Endodermal cell (in vitro differentiated cells): ENCODE data around the gene CTAGE8. TPM values are rescaled to one million over a fixed set of nuclear protein-coding genes. Genes with fewer than 3 reads are reported as not detected.
"Not testable (repeated sequence)": the region's sequence is repeated elsewhere in the genome, so short reads cannot be mapped to it uniquely, and the experiment has no call there.

Experiments
- DNase-seq: peaks from one replicate; pipeline ENCODE4 v3.0.0-alpha.2; 2017
- H3K27ac ChIP-seq: 2 replicates; pipeline ENCODE4 v1.5.1; 2013; ENCODE audit warnings: mild to moderate bottlenecking, low read depth, low read length, moderate library complexity
- H3K27me3 ChIP-seq: 2 replicates; pipeline ENCODE4 v1.6.1; 2013; ENCODE audit warnings: mild to moderate bottlenecking, low read length, moderate library complexity; ENCODE audit not compliant: insufficient read depth, control insufficient read depth, poor library complexity, severe bottlenecking
- H3K36me3 ChIP-seq: 2 replicates; pipeline ENCODE4 v1.7.0; 2013; ENCODE audit warnings: mild to moderate bottlenecking, low read length, moderate library complexity; ENCODE audit not compliant: control insufficient read depth, insufficient read depth
- H3K4me1 ChIP-seq: one replicate; pipeline ENCODE4 v1.7.0; 2013; ENCODE audit warnings: low read length; ENCODE audit not compliant: control insufficient read depth, insufficient read depth
- H3K4me3 ChIP-seq: 2 replicates; pipeline ENCODE4 v1.5.1; 2013; ENCODE audit warnings: mild to moderate bottlenecking, low read length, moderate library complexity
- H3K9ac ChIP-seq: 2 replicates; pipeline ENCODE4 v1.6.1; 2013; ENCODE audit warnings: mild to moderate bottlenecking, low read length, moderate library complexity; ENCODE audit not compliant: poor library complexity, severe bottlenecking; ENCODE audit errors: extremely low read depth
- H3K9me3 ChIP-seq: 2 replicates; pipeline ENCODE4 v1.6.1; 2013; ENCODE audit warnings: mild to moderate bottlenecking, low read length, moderate library complexity; ENCODE audit not compliant: control insufficient read depth
- H3K27ac Mint-ChIP-seq: 2 replicates; pipeline ENCODE4 v1.8.0; 2020; ENCODE audit warnings: mixed read lengths
- H3K27me3 Mint-ChIP-seq: 2 replicates; pipeline ENCODE4 v1.8.0; 2021; ENCODE audit warnings: mild to moderate bottlenecking, mixed read lengths; ENCODE audit not compliant: insufficient read depth
- H3K36me3 Mint-ChIP-seq: 2 replicates; pipeline ENCODE4 v1.8.0; 2020; ENCODE audit warnings: low read depth, mixed read lengths
- H3K4me1 Mint-ChIP-seq: 2 replicates; pipeline ENCODE4 v1.8.0; 2020; ENCODE audit warnings: mixed read lengths
- H3K4me3 Mint-ChIP-seq: 2 replicates; pipeline ENCODE4 v1.8.0; 2020; ENCODE audit warnings: mild to moderate bottlenecking, moderate library complexity, mixed read lengths
- H3K9me3 Mint-ChIP-seq: 2 replicates; pipeline ENCODE4 v1.8.0; 2020; ENCODE audit warnings: mild to moderate bottlenecking, mixed read lengths
- WGBS, 2 experiments: methylation state at CpG; one replicate each; pipeline versions ENCODE4 v1.1.5 to v1.1.7; 2013; ENCODE audit warnings: missing lambda C conversion rate in 2 of 2, mixed read lengths in 1 of 2; ENCODE audit not compliant: insufficient coverage in 1 of 2, insufficient read length in 1 of 2; 5-methylcytosine and 5-hydroxymethylcytosine counted together
- long read RNA-seq, 4 experiments: library from polyadenylated mRNA in 2 of 4; library from RNA in 1 of 4; library from capped mRNA in 1 of 4; stranded (forward) in 3 of 4; unstranded in 1 of 4; transcript quantifications; one replicate each; pipeline ENCODE4 v2.0.0, GENCODE V29; 2020 to 2021; ENCODE audit warnings: inconsistent platforms in 1 of 4
- polyA plus RNA-seq, 2 experiments: library from polyadenylated mRNA; stranded (reverse); fragments of 50-300 nt; gene quantifications; one replicate each; pipeline ENCODE4 v1.2.3, GENCODE V29; 2013
- total RNA-seq, 2 donors: library from RNA; stranded (reverse); fragmentation: NEBNext Ultra II Directional in 1 of 2; extraction: Animal tissue kit (Norgen Biotek cat#: 25700) in 1 of 2; gene quantifications; 2 replicates in 1 of 2; 3 replicates in 1 of 2; pipeline ENCODE4 v1.2.1, GENCODE V29; 2021

The CTAGE8 gene
- 1 to 10 TPM in 1 of 2 donors, not detected in 1; 8.4 TPM for total RNA-seq
- polyA plus RNA-seq (2013, experiment 1 of 2) = 0.39 TPM
- 0.17 TPM for polyA plus RNA-seq (2013, experiment 2 of 2)
- long read RNA-seq, experiment 1 = 0 reads
- long read RNA-seq, experiment 2 = 0 reads
- long read RNA-seq, experiment 3, partial matches to known transcripts = 0 of 1 reads
- long read RNA-seq, experiment 3, other reads (novel, unspliced or antisense) = 0 of 1 reads
- long read RNA-seq, experiment 4 = 0 reads

- not testable (repeated sequence) for H3K27ac ChIP-seq, H3K4me1 ChIP-seq, H3K4me3 Mint-ChIP-seq, H3K4me1 Mint-ChIP-seq, DNase-seq, H3K36me3 ChIP-seq, H3K9ac ChIP-seq, H3K36me3 Mint-ChIP-seq, H3K27me3 Mint-ChIP-seq, H3K27ac Mint-ChIP-seq, H3K27me3 ChIP-seq, H3K4me3 ChIP-seq, H3K9me3 ChIP-seq, H3K9me3 Mint-ChIP-seq
- no CpG with 5 or more reads among the region's 19 CpGs for WGBS, 2 experiments
These were observed at the start of gene CTAGE8 for GRCh38 chr7:144269188-144269587. Gene CTAGE8, minus strand, starts transcription at chr7:144269288. Its CDS starts 38 bp downstream, at chr7:144269250.

GRCh38 chr7:144317537-144317936 lies 48.4 kb upstream of the CTAGE8 start:
- H3K4me3 ChIP-seq = not testable (repeated sequence)

GRCh38 chr7:144311872-144312469 lies 42.9 kb upstream of the CTAGE8 start, which contains the start of gene OR2A1:
Gene OR2A1, plus strand, starts transcription at chr7:144312419. Its CDS starts 5,706 bp downstream, at chr7:144318125.
- not testable (repeated sequence) for H3K4me3 ChIP-seq, H3K9me3 Mint-ChIP-seq, H3K9me3 ChIP-seq, DNase-seq, H3K4me1 Mint-ChIP-seq, H3K4me1 ChIP-seq, H3K9ac ChIP-seq, H3K4me3 Mint-ChIP-seq, H3K27me3 ChIP-seq, H3K36me3 Mint-ChIP-seq, H3K27ac Mint-ChIP-seq, H3K27me3 Mint-ChIP-seq, H3K36me3 ChIP-seq, H3K27ac ChIP-seq
- 39% methylated on average over 2 of the region's 2 CpGs; no CpG with 5 or more reads in 1 of the 2 experiments for WGBS, 2 experiments

More at GRCh38 chr7:144317537-144317936, 48.4 kb upstream of the CTAGE8 start:
- H3K27me3 Mint-ChIP-seq, H3K4me1 ChIP-seq, H3K9ac ChIP-seq, DNase-seq, H3K36me3 Mint-ChIP-seq, H3K4me3 Mint-ChIP-seq, H3K4me1 Mint-ChIP-seq, H3K27me3 ChIP-seq, H3K36me3 ChIP-seq, H3K9me3 ChIP-seq, H3K27ac ChIP-seq, H3K27ac Mint-ChIP-seq, H3K9me3 Mint-ChIP-seq: not testable (repeated sequence)
- WGBS, 2 experiments = 87% methylated on average over 1 of the region's 1 CpG; no CpG with 5 or more reads in 1 of the 2 experiments

GRCh38 chr7:144311218-144311617 lies 42.1 kb upstream of the CTAGE8 start:
- not testable (repeated sequence) for H3K27me3 ChIP-seq, H3K9ac ChIP-seq, H3K9me3 Mint-ChIP-seq, H3K36me3 ChIP-seq, H3K4me1 ChIP-seq, H3K4me1 Mint-ChIP-seq, H3K4me3 ChIP-seq, H3K36me3 Mint-ChIP-seq, H3K27ac ChIP-seq, H3K27ac Mint-ChIP-seq, H3K4me3 Mint-ChIP-seq, DNase-seq, H3K9me3 ChIP-seq, H3K27me3 Mint-ChIP-seq
- no CpG with 5 or more reads among the region's 2 CpGs for WGBS, 2 experiments

- H3K36me3 ChIP-seq, H3K4me1 ChIP-seq, H3K27ac Mint-ChIP-seq, DNase-seq, H3K4me3 ChIP-seq, H3K9ac ChIP-seq, H3K9me3 Mint-ChIP-seq, H3K27me3 ChIP-seq, H3K4me1 Mint-ChIP-seq, H3K27me3 Mint-ChIP-seq, H3K27ac ChIP-seq, H3K9me3 ChIP-seq, H3K4me3 Mint-ChIP-seq, H3K36me3 Mint-ChIP-seq: not testable (repeated sequence)
- no CpG with 5 or more reads among the region's 2 CpGs for WGBS, 2 experiments
These were observed 40.6 kb upstream of the CTAGE8 start for GRCh38 chr7:144309702-144310101.

GRCh38 chr7:144305156-144305555 lies 36.1 kb upstream of the CTAGE8 start:
- H3K36me3 ChIP-seq, H3K27ac ChIP-seq, H3K4me3 Mint-ChIP-seq, H3K9me3 Mint-ChIP-seq, H3K27me3 Mint-ChIP-seq, H3K27ac Mint-ChIP-seq, H3K4me3 ChIP-seq, H3K9me3 ChIP-seq, H3K4me1 ChIP-seq, H3K9ac ChIP-seq, H3K4me1 Mint-ChIP-seq, H3K36me3 Mint-ChIP-seq, DNase-seq, H3K27me3 ChIP-seq: not testable (repeated sequence)
- no CpG with 5 or more reads among the region's 2 CpGs for WGBS, 2 experiments

- H3K27me3 Mint-ChIP-seq, H3K9ac ChIP-seq, H3K4me3 Mint-ChIP-seq, DNase-seq, H3K27ac ChIP-seq, H3K36me3 Mint-ChIP-seq, H3K36me3 ChIP-seq, H3K4me1 Mint-ChIP-seq, H3K27me3 ChIP-seq, H3K9me3 ChIP-seq, H3K4me1 ChIP-seq, H3K27ac Mint-ChIP-seq, H3K4me3 ChIP-seq, H3K9me3 Mint-ChIP-seq: not testable (repeated sequence)
- WGBS, 2 experiments = no CpG with 5 or more reads among the region's 5 CpGs
These were observed 34.5 kb upstream of the CTAGE8 start for GRCh38 chr7:144303607-144304006.
